CD4-positive, alpha-beta T cell treated with Interleukin-15 for 4 hours (primary cell): Measurements from ENCODE around the gene NMD3.

ENCODE experiments used
- DNase-seq: peaks from one replicate; pipeline ENCODE4 v3.0.0-alpha.2; 2020; ENCODE audit warnings: low spot score

NMD3 gene

GRCh38 chr3:161284989-161285388 is 63.9 kb downstream of the NMD3 start:
- DNase-seq: no peak

- no peak for DNase-seq
These were observed 68.1 kb downstream of the NMD3 start for GRCh38 chr3:161289174-161289573.

- no peak for DNase-seq
These were observed 70.2 kb downstream of the NMD3 start for GRCh38 chr3:161291191-161291901.

- DNase-seq: no peak
These were observed 72.3 kb downstream of the NMD3 start for GRCh38 chr3:161293381-161293780.

- DNase-seq: no peak
These were observed 74.2 kb downstream of the NMD3 start for GRCh38 chr3:161295325-161295724.

GRCh38 chr3:161296814-161297213 is 75.7 kb downstream of the NMD3 start:
- DNase-seq: no peak
